Stimulated activated CD4-positive, alpha-beta T cell treated with anti-CD3 and anti-CD28 coated beads, Interleukin-12 subunit alpha, Interleukin-12 subunit beta, amount 100 ng/mL, for 48 hours (primary cell): ENCODE measurements around the gene EPHA5.
"Not testable (repeated sequence)": the region's sequence is repeated elsewhere in the genome, so short reads cannot be mapped to it uniquely, and the experiment has no call there.

Experiments used
- DNase-seq, 3 donors: peaks; one replicate each; pipeline ENCODE4 v3.0.0-alpha.2; 2020; ENCODE audit warnings: low read depth in 2 of 3, low spot score in 1 of 3

EPHA5 gene

GRCh38 chr4:65386927-65387326 is 283.4 kb downstream of the EPHA5 start:
- DNase-seq: no peak

GRCh38 chr4:65383589-65384305 is 286.5 kb downstream of the EPHA5 start:
- DNase-seq: no peak

- DNase-seq: no peak
These were observed 288.6 kb downstream of the EPHA5 start for GRCh38 chr4:65381648-65382047.

- DNase-seq: no peak
These were observed 299.6 kb downstream of the EPHA5 start for GRCh38 chr4:65370709-65371108.

GRCh38 chr4:65367306-65367705 is 303.0 kb downstream of the EPHA5 start:
- no peak for DNase-seq

- no peak for DNase-seq
These were observed 311.4 kb downstream of the EPHA5 start for GRCh38 chr4:65358914-65359313.

GRCh38 chr4:65353098-65353497 is 317.2 kb downstream of the EPHA5 start:
- DNase-seq: no peak

- DNase-seq: no peak
These were observed 325.9 kb downstream of the EPHA5 start for GRCh38 chr4:65344278-65344825.

GRCh38 chr4:65343342-65343741 is 326.9 kb downstream of the EPHA5 start:
- DNase-seq: no peak

- no peak for DNase-seq
These were observed 328.7 kb downstream of the EPHA5 start for GRCh38 chr4:65341557-65341956.

GRCh38 chr4:65340382-65341109 is 329.7 kb downstream of the EPHA5 start:
- no peak for DNase-seq

- DNase-seq: no peak
These were observed 332.9 kb downstream of the EPHA5 start for GRCh38 chr4:65337371-65337770.

- no peak for DNase-seq
These were observed 333.8 kb downstream of the EPHA5 start for GRCh38 chr4:65336465-65336864.

GRCh38 chr4:65316534-65316933 is 353.8 kb downstream of the EPHA5 start:
- no peak for DNase-seq

- DNase-seq: no peak
These were observed 359.2 kb downstream of the EPHA5 start for GRCh38 chr4:65311120-65311519.

GRCh38 chr4:65310586-65310985 is 359.7 kb downstream of the EPHA5 start:
- DNase-seq: no peak

GRCh38 chr4:65308626-65309025 is 361.7 kb downstream of the EPHA5 start:
- not testable (repeated sequence) for DNase-seq

- no peak for DNase-seq
These were observed 368.1 kb downstream of the EPHA5 start for GRCh38 chr4:65302145-65302544.

- no peak for DNase-seq
These were observed 374.0 kb downstream of the EPHA5 start for GRCh38 chr4:65296246-65296645.

- DNase-seq: no peak
These were observed 383.2 kb downstream of the EPHA5 start for GRCh38 chr4:65287071-65287470.
